ENCODE results near the gene TTC33. TPM values are rescaled to one million over a fixed set of nuclear protein-coding genes. Genes with fewer than 3 reads are reported as not detected.

TTC33 gene
- total RNA-seq, 2 experiments from 2014 or later, result 24.4 to 27.4 TPM

DNA sequence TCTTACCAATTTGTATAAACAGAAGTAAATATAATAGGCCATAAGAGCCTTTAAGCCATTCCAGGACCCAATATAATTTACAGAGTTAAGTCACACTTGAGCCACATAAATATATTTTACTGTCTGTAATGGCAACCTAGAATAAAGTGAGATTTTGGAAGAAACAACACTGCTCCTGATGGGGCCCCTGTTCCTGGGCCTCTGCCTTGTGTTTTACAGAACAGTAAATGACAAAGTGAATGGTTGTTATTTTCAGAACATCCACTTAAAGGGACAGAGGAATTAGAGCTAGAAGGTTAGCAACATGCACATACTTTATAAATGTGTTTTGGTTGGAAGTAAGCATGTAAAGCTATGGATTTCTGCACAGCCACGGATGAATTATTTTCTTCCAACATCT, 72.5 kb downstream of the TTC33 start:
- intact Hi-C loops (cut with micrococcal nuclease), result loop anchor here (5.0 to 10.0 kb wide), 2 partner anchors 1191 to 1481 kb away; partner anchors contain the start of gene OXCT1
- H3K4me3 Mint-ChIP-seq, result peak overlapping the region; percentile 89

GRCh38 chr5:40682154-40683017, 73.4 kb downstream of the TTC33 start:
- intact Hi-C loops (cut with micrococcal nuclease), result loop anchor here (5.0 to 10.0 kb wide), 2 partner anchors 1192 to 1480 kb away; partner anchors contain the start of gene OXCT1
- no peak for DNase-seq
- Mint-ChIP-seq H3K4me3 (peak overlapping the region; percentile 89), H3K9me3 (no peaks in the 10 kb centered on the region), H3K27me3 (ENCODE audit: low read depth) (no peaks in the 10 kb centered on the region), H3K4me1 (ENCODE audit: low read depth) (peaks cover 28% of the 10 kb centered on the region), H3K36me3 (ENCODE audit: low read depth) (peaks cover 72% of the 10 kb centered on the region), H3K27ac (peak overlapping the region; percentile 99)
- CTCF ChIA-PET, result interaction anchor here (1.0 to 1.1 kb wide), 3 partner anchors 10 to 405 kb away, joined by 3 to 4 read pairs (median 4); no protein-coding TSS in a partner anchor

More for the DNA sequence above, 72.5 kb downstream of the TTC33 start:
- H3K9me3 Mint-ChIP-seq, result no peaks in the 10 kb centered on the region
- CTCF ChIA-PET, result interaction anchor here (0.8 kb wide), 1 partner anchor 51 kb away, joined by 3 read pairs; no protein-coding TSS in a partner anchor
- no peaks in the 10 kb centered on the region for H3K27me3 Mint-ChIP-seq (ENCODE audit: low read depth)
- H3K4me1 Mint-ChIP-seq (ENCODE audit: low read depth), result peaks cover 31% of the 10 kb centered on the region
- peak overlapping the region; percentile 99 for H3K27ac Mint-ChIP-seq
- DNase-seq, result no peak
- peaks cover 81% of the 10 kb centered on the region for H3K36me3 Mint-ChIP-seq (ENCODE audit: low read depth)

GRCh38 chr5:40681363-40682153, 74.2 kb downstream of the TTC33 start:
- H3K36me3 Mint-ChIP-seq (ENCODE audit: low read depth), result peaks cover 64% of the 10 kb centered on the region
- intact Hi-C loops (cut with micrococcal nuclease), result loop anchor here (5.0 to 10.0 kb wide), 2 partner anchors 1193 to 1479 kb away; partner anchors contain the start of gene OXCT1
- peak overlapping the region; percentile 99 for H3K27ac Mint-ChIP-seq
- peak; percentile 62 for DNase-seq
- H3K4me3 Mint-ChIP-seq, result peak overlapping the region; percentile 89
- CTCF ChIA-PET, result interaction anchor here (1.0 to 1.5 kb wide), 3 partner anchors 11 to 404 kb away, joined by 3 to 4 read pairs (median 3); no protein-coding TSS in a partner anchor
- peaks cover 32% of the 10 kb centered on the region for H3K4me1 Mint-ChIP-seq (ENCODE audit: low read depth)
- no peaks in the 10 kb centered on the region for H3K9me3 Mint-ChIP-seq
- no peaks in the 10 kb centered on the region for H3K27me3 Mint-ChIP-seq (ENCODE audit: low read depth)

GRCh38 chr5:40680741-40681362, 74.9 kb downstream of the TTC33 start:
- peak overlapping the region; percentile 99 for H3K27ac Mint-ChIP-seq

GRCh38 chr5:40679913-40680681, 75.7 kb downstream of the TTC33 start, which contains the start of gene PTGER4:
Gene PTGER4 (plus strand): TSS chr5:40679915. CDS start chr5:40680994, 1,079 bp downstream.
- DNase-seq, result peak; percentile 45
- Mint-ChIP-seq H3K27ac (peak within 1 kb of the TSS; percentile 99), H3K36me3 (ENCODE audit: low read depth) (peaks cover 50% of the 10 kb centered on the region), H3K27me3 (ENCODE audit: low read depth) (no peaks in the 10 kb centered on the region), H3K4me1 (ENCODE audit: low read depth) (peaks cover 35% of the 10 kb centered on the region), H3K9me3 (no peaks in the 10 kb centered on the region), H3K4me3 (peak within 1 kb of the TSS; percentile 89)
- CTCF ChIA-PET, result interaction anchor here (1.0 to 1.5 kb wide), 2 partner anchors 58 to 190 kb away, joined by 3 to 4 read pairs; no protein-coding TSS in a partner anchor
- intact Hi-C loops (cut with micrococcal nuclease), result loop anchor here (1.0 to 10.0 kb wide), 14 partner anchors 8 to 1608 kb away; partner anchors contain the start of genes OXCT1, RICTOR and RPL37

More at GRCh38 chr5:40680741-40681362, 74.9 kb downstream of the TTC33 start:
- H3K9me3 Mint-ChIP-seq, result no peaks in the 10 kb centered on the region
- H3K36me3 Mint-ChIP-seq (ENCODE audit: low read depth), result peaks cover 57% of the 10 kb centered on the region
- H3K4me1 Mint-ChIP-seq (ENCODE audit: low read depth), result peaks cover 33% of the 10 kb centered on the region
- no peaks in the 10 kb centered on the region for H3K27me3 Mint-ChIP-seq (ENCODE audit: low read depth)
- peak overlapping the region; percentile 89 for H3K4me3 Mint-ChIP-seq
- DNase-seq, result peak; percentile 71
- intact Hi-C loops (cut with micrococcal nuclease), result loop anchor here (1.0 to 10.0 kb wide), 3 partner anchors 457 to 1479 kb away; partner anchors contain the start of gene OXCT1
- CTCF ChIA-PET, result interaction anchor here (1.5 kb wide), 1 partner anchor 191 kb away, joined by 3 read pairs; no protein-coding TSS in a partner anchor

DNA sequence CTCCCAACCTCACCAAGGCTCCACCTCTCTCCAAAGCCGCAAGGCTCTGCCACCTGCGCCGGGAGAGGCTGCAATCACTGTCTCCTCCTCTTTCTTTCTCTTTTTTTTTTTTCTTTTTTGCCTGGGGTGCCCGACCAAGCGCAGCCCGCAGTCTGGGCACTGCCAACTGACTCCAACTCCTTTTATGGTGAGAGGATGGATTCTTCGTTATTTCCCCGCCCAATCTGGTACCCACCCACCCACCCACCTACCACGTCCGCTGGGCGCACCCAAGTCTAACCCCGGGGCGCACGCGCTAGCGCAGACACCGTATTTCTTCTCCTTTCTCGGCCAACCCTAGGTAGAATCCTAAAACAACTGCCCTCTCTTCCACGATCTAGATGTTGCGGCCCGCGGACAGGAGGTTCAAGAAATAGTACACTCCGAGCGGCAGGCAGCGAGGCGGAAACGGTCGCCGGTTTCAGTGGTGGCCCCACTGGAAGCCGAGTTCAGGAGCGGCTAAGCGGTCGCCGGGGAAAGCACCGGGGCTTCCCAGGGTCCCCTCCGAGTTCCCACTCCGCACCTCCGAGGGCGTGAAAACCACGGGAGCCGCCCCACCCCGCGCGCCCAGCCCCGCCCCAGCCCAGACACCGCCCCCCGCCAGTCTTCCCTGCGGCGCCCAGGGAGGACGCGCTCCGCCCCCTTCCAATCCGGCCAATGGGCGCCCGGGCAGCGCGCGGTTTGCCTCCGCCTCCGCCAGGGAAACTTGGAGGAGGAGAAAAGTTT, 76.4 kb downstream of the TTC33 start:
- H3K27ac Mint-ChIP-seq, result peak overlapping the region; percentile 99
- H3K27me3 Mint-ChIP-seq (ENCODE audit: low read depth), result no peaks in the 10 kb centered on the region
- peaks cover 44% of the 10 kb centered on the region for H3K36me3 Mint-ChIP-seq (ENCODE audit: low read depth)
- peak overlapping the region; percentile 89 for H3K4me3 Mint-ChIP-seq
- H3K4me1 Mint-ChIP-seq (ENCODE audit: low read depth), result peaks cover 42% of the 10 kb centered on the region
- CTCF ChIA-PET, result interaction anchor here (1.0 kb wide), 1 partner anchor 59 kb away, joined by 4 read pairs; no protein-coding TSS in a partner anchor
- H3K9me3 Mint-ChIP-seq, result no peaks in the 10 kb centered on the region
- intact Hi-C loops (cut with micrococcal nuclease), result loop anchor here (1.0 to 5.0 kb wide), 11 partner anchors 9 to 1607 kb away; partner anchors contain the start of genes RICTOR and RPL37
- DNase-seq, result peak; percentile 95

GRCh38 chr5:40678460-40679147, 77.2 kb downstream of the TTC33 start:
- CTCF ChIA-PET, result interaction anchor here (0.7 to 1.3 kb wide), 3 partner anchors 10 to 26 kb away, joined by 3 to 4 read pairs (median 3); no protein-coding TSS in a partner anchor
- H3K36me3 Mint-ChIP-seq (ENCODE audit: low read depth), result peaks cover 37% of the 10 kb centered on the region

GRCh38 chr5:40678026-40678425, 77.7 kb downstream of the TTC33 start:
- H3K27ac Mint-ChIP-seq, result peak overlapping the region; percentile 85
- DNase-seq, result peak; percentile 58
- CTCF ChIA-PET, result interaction anchor here (0.7 to 1.3 kb wide), 5 partner anchors 8 to 493 kb away, joined by 3 to 4 read pairs (median 3); no protein-coding TSS in a partner anchor
- H3K27me3 Mint-ChIP-seq (ENCODE audit: low read depth), result no peaks in the 10 kb centered on the region
- intact Hi-C loops (cut with micrococcal nuclease), result loop anchor here (1.0 to 5.0 kb wide), 4 partner anchors 119 to 1606 kb away; partner anchors contain the start of genes RICTOR and RPL37
- H3K9me3 Mint-ChIP-seq, result no peaks in the 10 kb centered on the region
- H3K36me3 Mint-ChIP-seq (ENCODE audit: low read depth), result peaks cover 32% of the 10 kb centered on the region
- H3K4me1 Mint-ChIP-seq (ENCODE audit: low read depth), result peaks cover 51% of the 10 kb centered on the region
- H3K4me3 Mint-ChIP-seq, result peak overlapping the region; percentile 89

More at GRCh38 chr5:40678460-40679147, 77.2 kb downstream of the TTC33 start:
- Mint-ChIP-seq H3K4me1 (ENCODE audit: low read depth) (peaks cover 45% of the 10 kb centered on the region), H3K27me3 (ENCODE audit: low read depth) (no peaks in the 10 kb centered on the region), H3K27ac (peak overlapping the region; percentile 99), H3K9me3 (no peaks in the 10 kb centered on the region), H3K4me3 (peak overlapping the region; percentile 89)
- no peak for DNase-seq
- intact Hi-C loops (cut with micrococcal nuclease), result loop anchor here (1.0 to 5.0 kb wide), 12 partner anchors 10 to 1606 kb away; partner anchors contain the start of genes RICTOR and RPL37

DNA sequence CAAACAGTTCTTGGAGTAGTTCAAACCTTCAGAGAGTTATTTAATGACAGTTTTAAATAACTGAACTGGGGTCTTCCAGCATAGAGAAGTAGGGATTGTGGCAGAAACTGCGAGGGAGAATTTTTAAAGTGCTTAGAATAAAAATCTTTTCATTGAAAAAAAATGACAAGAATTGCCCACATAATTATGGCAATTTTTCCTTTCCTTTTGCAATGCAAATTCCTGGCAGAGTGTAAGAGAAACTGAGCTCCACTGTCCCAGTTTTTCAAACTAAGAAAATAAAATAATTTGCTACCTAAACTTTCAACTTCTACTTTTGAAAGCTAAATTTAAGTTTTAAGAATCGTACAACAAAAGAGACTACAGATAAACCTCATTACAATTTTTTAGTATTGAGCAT, 78.3 kb downstream of the TTC33 start:
- intact Hi-C loops (cut with micrococcal nuclease), result loop anchor here (5.0 kb wide), 1 partner anchor 1605 kb away; the partner anchor contains the start of gene RICTOR
- CTCF ChIA-PET, result interaction anchor here (0.7 to 1.3 kb wide), 5 partner anchors 7 to 493 kb away, joined by 3 to 4 read pairs (median 3); no protein-coding TSS in a partner anchor
- Mint-ChIP-seq H3K27me3 (ENCODE audit: low read depth) (no peaks in the 10 kb centered on the region), H3K36me3 (ENCODE audit: low read depth) (peaks cover 26% of the 10 kb centered on the region), H3K27ac (peak overlapping the region; percentile 89), H3K9me3 (no peaks in the 10 kb centered on the region), H3K4me1 (ENCODE audit: low read depth) (peaks cover 57% of the 10 kb centered on the region), H3K4me3 (peak overlapping the region; percentile 43)
- DNase-seq, result no peak

Data from activated naive CD4-positive, alpha-beta T cell treated with anti-CD3 and anti-CD28 coated beads for 36 hours (primary cell).